ENCODE measurements around the gene FBXL13.

Gene FBXL13

GRCh38 chr7:102890292-102890970, 184.2 kb downstream of the FBXL13 start:
- DNase-seq = no peak

GRCh38 chr7:102889851-102890250, 184.7 kb downstream of the FBXL13 start:
- no peak for DNase-seq

- DNase-seq = no peak
Observed at GRCh38 chr7:102888561-102889233, 185.9 kb downstream of the FBXL13 start.

- DNase-seq = no peak
Observed at GRCh38 chr7:102883098-102883860, 191.3 kb downstream of the FBXL13 start.

DNA sequence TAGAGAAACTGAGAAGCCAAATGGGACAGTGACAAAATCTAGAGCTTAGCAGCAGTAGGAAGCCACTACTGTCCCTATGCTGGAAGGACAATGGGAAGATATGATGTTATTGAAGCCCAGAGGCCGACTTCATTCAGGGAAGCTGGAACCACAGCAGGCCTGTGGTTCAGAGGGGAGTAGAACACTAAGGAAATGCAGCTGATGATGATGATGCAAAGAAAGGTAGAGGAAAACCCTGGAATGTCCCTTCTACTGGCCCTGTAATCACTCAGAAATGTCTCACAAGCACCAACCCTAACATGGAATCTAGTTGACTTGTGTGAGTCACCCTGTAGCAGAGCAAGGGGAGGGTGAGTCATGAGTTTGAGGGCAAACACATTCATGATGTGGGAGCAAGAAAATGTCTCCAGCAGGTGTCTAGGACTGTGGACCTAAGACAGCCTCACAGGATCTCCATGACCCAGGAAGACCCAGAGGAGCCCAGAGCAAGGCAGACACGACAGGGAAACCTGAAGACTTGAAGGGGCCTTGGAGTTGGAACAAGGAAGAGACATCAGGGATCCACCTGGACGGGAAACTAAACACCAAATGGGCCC, 198.8 kb downstream of the FBXL13 start:
- DNase-seq = no peak

DNA sequence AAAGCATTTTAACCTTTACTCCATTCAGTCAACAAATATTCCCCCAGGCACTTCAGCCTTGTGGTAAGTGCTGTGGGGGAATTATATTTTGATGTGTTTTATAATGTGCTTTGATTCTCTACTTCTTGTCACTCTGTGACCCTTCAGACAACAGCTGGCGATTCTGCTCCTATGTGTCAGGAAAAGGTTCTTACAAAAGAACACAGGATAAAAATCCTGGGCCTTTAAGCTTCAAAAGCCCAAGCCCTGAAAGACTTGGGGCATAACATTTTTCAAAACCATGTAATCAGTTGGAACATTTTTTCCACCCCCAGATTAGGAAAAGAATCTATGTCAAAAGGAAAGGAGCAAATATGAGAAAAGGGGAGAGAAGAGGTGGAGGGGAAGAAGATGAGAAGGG, 199.6 kb downstream of the FBXL13 start:
- DNase-seq = no peak

DNA sequence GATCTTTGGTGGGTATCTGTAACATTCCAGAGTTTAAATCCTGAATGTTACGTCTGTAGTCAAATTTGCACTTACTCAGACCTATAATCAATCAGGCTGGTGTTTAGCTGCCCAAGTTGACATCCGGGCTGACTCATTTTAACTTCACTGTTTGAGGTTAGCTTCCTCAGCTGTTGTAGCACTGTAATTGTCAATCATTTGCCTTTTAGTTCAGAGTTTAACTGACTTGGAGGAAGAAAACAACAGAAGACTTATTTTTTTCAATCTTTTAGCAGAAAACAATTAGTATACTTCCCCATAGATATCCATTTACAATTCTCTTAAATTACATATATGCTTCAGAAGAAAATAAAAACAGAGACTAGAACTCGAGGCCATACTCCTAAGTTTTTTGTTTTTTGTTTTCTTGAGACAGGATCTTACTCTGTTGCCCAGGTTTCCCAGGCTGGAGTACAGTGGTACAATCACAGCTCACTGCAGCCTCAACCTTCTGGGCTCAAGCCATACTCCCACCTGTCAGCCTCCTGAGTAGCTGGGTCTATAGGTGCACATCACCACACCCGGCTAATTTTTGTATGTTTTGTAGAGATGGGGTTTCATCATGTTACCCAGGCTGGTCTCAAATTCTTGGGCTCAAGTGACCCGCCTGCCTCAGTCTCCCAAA, 200.3 kb downstream of the FBXL13 start:
- no peak for DNase-seq

- no peak for DNase-seq
Observed at GRCh38 chr7:102873470-102874165, 201.0 kb downstream of the FBXL13 start.

- no peak for DNase-seq
Observed at GRCh38 chr7:102872460-102872859, 202.1 kb downstream of the FBXL13 start.

DNA sequence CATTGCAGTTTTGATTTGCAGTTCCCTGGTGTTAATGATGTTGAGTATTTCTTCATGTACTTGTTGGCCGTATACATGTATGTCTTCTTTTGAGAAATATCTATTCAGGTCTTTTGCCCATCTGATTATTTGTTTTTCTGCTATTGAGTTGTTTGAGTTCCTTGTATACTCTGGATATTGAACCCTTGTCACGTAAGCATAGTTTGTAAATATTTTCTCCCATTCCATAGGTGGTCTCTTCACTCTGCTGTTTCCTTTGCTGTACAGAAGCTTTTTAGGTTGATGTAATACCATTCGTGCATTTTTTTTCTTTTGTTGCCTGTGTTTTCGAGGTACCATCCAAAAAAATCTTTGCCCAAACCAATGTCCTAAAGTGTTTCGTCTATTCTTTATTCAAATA, 205.4 kb downstream of the FBXL13 start:
- no peak for DNase-seq

- DNase-seq = no peak
Observed at GRCh38 chr7:102866535-102867215, 207.9 kb downstream of the FBXL13 start.

GRCh38 chr7:102864958-102865357, 209.6 kb downstream of the FBXL13 start:
- no peak for DNase-seq

- DNase-seq = no peak
Observed at GRCh38 chr7:102860351-102860811, 214.2 kb downstream of the FBXL13 start.

DNA sequence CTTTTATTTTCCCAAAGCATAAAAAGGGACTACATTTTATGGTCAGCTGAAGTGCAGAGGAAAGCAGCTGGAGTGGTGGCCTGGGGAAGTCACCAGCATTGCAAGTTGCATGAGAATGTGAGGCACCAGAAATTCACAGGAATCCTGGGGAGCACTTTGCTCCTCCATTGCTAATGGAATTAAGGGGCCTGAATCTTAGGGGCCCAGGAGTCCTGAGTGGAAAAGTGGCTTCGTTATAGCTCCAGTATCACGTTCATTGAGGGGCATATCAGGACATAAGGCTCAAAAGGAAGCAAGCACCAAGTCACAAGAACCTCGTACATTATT, 214.8 kb downstream of the FBXL13 start:
- no peak for DNase-seq

GRCh38 chr7:102859084-102859798, 215.4 kb downstream of the FBXL13 start:
- DNase-seq = no peak

- no peak for DNase-seq
Observed at GRCh38 chr7:102856036-102856435, 218.6 kb downstream of the FBXL13 start.

- no peak for DNase-seq
Observed at GRCh38 chr7:102849538-102849937, 225.1 kb downstream of the FBXL13 start.

- DNase-seq = no peak
Observed at GRCh38 chr7:102849079-102849478, 225.5 kb downstream of the FBXL13 start.

GRCh38 chr7:102845346-102845745, 229.2 kb downstream of the FBXL13 start:
- DNase-seq = no peak

DNA sequence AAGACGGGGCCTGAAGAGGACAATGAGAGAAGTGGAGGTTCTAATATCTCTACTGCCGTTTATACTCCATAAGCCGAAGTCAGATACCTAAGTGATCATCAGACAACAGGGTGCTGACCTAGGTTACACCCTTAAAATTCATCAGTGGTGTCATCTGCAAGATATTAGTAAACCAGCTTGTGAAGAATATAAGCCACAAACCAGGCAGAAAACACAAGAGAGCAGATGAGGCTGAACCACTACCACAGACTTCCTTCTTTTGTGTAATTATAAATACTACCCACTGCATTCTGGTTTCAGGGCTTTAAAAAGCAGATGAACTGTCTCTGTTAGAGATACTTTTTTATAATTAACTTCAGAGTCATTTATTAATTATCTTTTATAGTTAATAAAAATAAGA, 230.7 kb downstream of the FBXL13 start:
- no peak for DNase-seq

GRCh38 chr7:102842284-102842683, 232.3 kb downstream of the FBXL13 start:
- no peak for DNase-seq
